HG03280 (cell line): ENCODE measurements around the gene CYYR1.
"Not testable (repeated sequence)": the region's sequence is repeated elsewhere in the genome, so short reads cannot be mapped to it uniquely, and the experiment has no call there.

ENCODE experiments used
- ATAC-seq: cut with Tn5 transposase; IDR thresholded peaks from one replicate; pipeline ENCODE4 v1.9.1; 2021; ENCODE audit warnings: mild to moderate bottlenecking, moderate library complexity; ENCODE audit not compliant: unreplicated experiment

CYYR1 gene

GRCh38 chr21:26491663-26492062 is 81.4 kb downstream of the CYYR1 start:
- ATAC-seq, result no peak

- ATAC-seq, result no peak
These were observed 82.3 kb downstream of the CYYR1 start for GRCh38 chr21:26490771-26491170.

DNA sequence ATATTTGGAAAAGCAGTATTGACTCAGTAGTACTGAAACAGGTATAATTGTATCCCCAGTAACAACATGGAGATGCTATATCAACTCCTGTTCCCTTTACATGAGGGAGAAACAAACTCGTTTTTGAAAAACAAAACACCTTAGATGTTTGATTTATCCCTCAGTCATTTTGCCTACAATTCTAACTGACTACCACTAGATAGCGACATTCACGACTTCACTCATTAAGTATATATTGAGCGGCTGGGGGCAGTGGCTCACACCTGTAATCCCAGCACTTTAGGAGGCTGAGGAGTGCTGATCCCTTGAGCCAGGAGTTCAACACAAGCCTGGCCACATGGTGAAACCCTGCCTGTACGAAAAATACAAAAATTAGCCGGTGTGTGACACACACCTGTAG is 83.3 kb downstream of the CYYR1 start:
- no peak for ATAC-seq

DNA sequence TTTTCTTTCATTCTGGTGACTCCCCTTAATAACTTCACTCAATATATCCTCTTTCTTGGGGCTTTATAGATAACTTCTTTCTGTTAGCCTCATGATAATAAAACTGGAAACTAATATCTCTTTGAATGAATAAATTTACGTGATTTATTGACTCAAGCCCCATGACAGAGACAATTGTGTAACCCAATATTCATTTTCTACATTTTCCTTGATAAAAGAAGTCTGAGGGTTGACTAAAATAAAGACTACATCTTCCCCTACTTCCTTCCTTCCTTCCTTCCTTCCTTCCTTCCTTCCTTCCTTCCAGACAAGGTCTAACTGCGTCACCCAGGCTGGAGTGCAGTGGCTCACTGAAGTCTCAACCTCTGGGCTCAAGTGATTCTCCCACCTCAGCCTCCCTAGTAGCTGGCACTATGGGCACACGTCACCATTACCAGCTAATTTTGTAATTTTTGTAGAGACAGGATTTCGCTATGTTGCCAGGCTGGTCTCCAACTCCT is 85.1 kb downstream of the CYYR1 start:
- ATAC-seq, result no peak

GRCh38 chr21:26473471-26473870 is 99.6 kb downstream of the CYYR1 start:
- ATAC-seq, result no peak

GRCh38 chr21:26471099-26471471 is 102.0 kb downstream of the CYYR1 start:
- no peak for ATAC-seq

DNA sequence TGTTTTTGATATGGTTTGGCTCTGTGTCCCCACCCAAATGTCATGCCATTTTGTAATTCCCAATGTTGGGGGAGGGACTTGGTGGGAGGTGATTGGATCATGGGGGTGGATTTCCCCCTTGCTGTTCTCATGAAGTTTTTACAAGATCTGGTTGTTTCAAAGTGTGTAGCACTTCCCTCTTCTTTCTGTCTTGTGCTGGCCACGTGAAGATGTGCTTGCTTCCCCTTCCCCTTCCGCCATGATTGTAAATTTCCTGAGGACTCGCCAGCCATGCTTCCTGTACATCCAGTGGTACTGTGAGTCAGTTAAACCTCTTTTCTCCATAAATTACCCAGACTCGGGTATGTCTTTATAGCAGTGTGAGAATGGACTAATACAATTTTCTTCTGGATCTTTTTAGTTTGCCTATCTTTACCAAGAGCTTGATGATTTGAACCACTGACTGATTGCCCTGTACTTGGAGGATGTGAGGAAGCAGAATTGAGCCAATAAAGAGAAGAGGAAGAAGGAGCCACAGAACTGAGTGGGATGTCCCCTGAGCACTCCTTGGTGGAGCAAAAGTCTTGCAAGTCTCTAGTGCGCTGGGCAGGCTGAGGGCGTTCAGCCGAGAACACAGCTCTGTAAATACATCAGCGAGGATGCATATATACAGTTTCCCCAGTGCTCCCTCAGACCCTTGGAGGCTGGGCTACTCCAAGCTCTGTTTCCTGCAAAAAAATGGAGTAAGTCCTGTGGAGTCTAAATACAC is 102.6 kb downstream of the CYYR1 start:
- no peak for ATAC-seq

- no peak for ATAC-seq
These were observed 103.3 kb downstream of the CYYR1 start for GRCh38 chr21:26469789-26470188.

GRCh38 chr21:26465916-26466315 is 107.2 kb downstream of the CYYR1 start:
- ATAC-seq, result no peak

- no peak for ATAC-seq
These were observed 111.6 kb downstream of the CYYR1 start for GRCh38 chr21:26461500-26461899.

- ATAC-seq, result no peak
These were observed 112.5 kb downstream of the CYYR1 start for GRCh38 chr21:26460621-26461020.

- not testable (repeated sequence) for ATAC-seq
These were observed 114.2 kb downstream of the CYYR1 start for GRCh38 chr21:26458854-26459253.

DNA sequence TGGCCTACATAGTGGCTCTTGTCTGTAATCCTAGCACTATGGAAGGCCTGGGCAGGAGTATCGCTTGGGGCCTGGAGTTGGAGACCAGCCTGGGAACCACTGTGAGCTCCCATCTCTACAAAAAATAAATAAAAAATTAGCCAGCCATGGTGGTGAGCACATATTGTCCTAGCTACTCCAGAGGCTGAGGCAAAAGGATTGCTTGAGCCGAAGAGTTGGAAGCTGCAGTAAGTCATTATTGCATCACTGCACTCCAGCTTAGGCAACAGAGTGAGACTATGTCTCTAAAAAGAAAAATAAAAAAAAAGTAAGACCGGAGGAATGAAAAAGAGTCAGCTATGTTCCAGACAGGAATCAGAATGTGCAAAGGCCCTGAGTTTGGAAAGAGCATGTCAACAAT is 115.3 kb downstream of the CYYR1 start:
- no peak for ATAC-seq

GRCh38 chr21:26453267-26453666 is 119.8 kb downstream of the CYYR1 start:
- ATAC-seq, result no peak

GRCh38 chr21:26451081-26451740 is 121.9 kb downstream of the CYYR1 start:
- no peak for ATAC-seq

GRCh38 chr21:26449161-26449560 is 123.9 kb downstream of the CYYR1 start:
- ATAC-seq, result no peak

DNA sequence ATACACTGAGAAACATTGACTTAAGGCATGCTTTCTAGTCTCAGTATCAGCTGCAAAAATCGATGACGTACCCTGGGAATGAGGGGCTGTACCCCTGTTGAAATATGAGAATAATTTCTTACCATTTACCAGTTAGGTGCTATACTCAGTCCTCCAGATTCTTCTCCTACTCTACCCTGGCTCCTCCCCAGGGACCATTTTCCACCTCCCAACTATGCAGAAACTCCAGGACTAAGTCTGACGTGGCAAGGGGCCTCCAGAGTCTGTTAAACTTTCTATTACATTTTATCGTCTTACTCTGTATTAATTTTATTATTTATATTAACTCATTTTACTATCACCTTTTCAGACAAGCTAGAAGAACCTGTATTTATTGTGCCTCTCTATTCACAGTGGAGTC is 124.3 kb downstream of the CYYR1 start:
- ATAC-seq, result no peak

DNA sequence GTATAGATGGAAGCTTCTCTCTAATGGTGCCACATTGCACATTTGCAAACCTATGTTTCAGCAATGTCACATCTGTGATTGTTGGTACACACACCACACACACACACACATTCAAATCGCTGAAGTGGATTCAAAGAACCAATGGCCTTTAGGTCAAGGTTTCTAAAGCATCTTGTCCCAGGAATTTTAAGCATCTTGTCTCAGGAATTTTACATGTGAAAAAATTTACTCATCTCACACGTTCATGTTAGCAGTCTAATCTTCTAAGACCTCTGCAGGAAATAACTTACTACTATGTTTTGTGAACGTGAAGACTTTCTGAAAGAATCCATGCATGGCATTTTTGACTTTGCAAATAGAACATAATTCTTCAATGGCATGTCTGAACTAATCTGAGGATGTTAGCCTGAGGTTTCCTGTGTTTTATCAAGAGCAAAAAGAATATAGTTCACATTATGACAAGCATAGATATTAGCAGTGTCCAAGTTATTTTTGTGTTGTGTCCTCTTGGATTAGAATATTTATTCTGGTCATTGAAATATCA is 125.1 kb downstream of the CYYR1 start:
- ATAC-seq, result no peak

- ATAC-seq, result no peak
These were observed 127.6 kb downstream of the CYYR1 start for GRCh38 chr21:26445440-26445839.

GRCh38 chr21:26444646-26445045 is 128.4 kb downstream of the CYYR1 start:
- ATAC-seq, result no peak

- no peak for ATAC-seq
These were observed 129.2 kb downstream of the CYYR1 start for GRCh38 chr21:26443867-26444266.

- no peak for ATAC-seq
These were observed 129.8 kb downstream of the CYYR1 start for GRCh38 chr21:26443291-26443690.
